HEK293 (cell line): ENCODE data around the gene CCNK.
A peak's percentile ranks its signal among the peaks of the same experiment; 100 is the strongest.

Source experiments
- CTCF ChIA-PET: fragments of 350-600 bp; formaldehyde crosslinking; extraction: SDS; loops from one replicate; lab custom pipeline; 2021; ENCODE audit warnings: antibody characterized with exemption; lab: Yijun Ruan, JAX
- POLR2A ChIA-PET: fragments of 300-600 bp; formaldehyde crosslinking; extraction: SDS; loops from one replicate; lab custom pipeline; 2020; ENCODE audit warnings: antibody characterized with exemption, inconsistent platforms; lab: Yijun Ruan, JAX
- H3K27ac ChIP-seq: fragments of 200-500 bp; sonication (Bioruptor generic); 2 replicates; pipeline ENCODE4 v1.5.1; 2014; ENCODE audit warnings: low read depth, low read length, control low read depth, inconsistent platforms; ENCODE audit errors: extremely low read depth
- H3K36me3 ChIP-seq, 2 experiments: fragments of 200-500 bp in 1 of 2; sonication (Bioruptor generic) in 1 of 2; 1 replicate in 1 of 2; 2 replicates in 1 of 2; pipeline ENCODE4 v1.5.1; 2014 to 2017; ENCODE audit warnings: inconsistent platforms in 2 of 2, low read length in 2 of 2; ENCODE audit not compliant: control insufficient read depth in 2 of 2, insufficient read depth in 1 of 2
- H3K4me1 ChIP-seq: fragments of 200-500 bp; sonication (Bioruptor generic); 2 replicates; pipeline ENCODE4 v1.5.1; 2014; ENCODE audit warnings: mild to moderate bottlenecking, low read length, inconsistent platforms; ENCODE audit not compliant: control insufficient read depth, insufficient read depth
- H3K4me3 ChIP-seq: 2 replicates; pipeline ENCODE4 v1.5.1; 2011; ENCODE audit warnings: low read depth, mild to moderate bottlenecking, control low read depth, low read length, moderate library complexity
- H3K9me3 ChIP-seq: fragments of 200-500 bp; sonication (Bioruptor generic); 2 replicates; pipeline ENCODE4 v1.5.1; 2014; ENCODE audit warnings: low read depth, low read length, inconsistent platforms; ENCODE audit not compliant: control insufficient read depth, insufficient read depth
- KLF1 ChIP-seq: fragments of 450-650 bp; formaldehyde crosslinking; IDR thresholded peaks from 2 replicates; pipeline ENCODE4 v1.5.1; 2016; ENCODE audit warnings: missing biosample characterization, missing genetic modification characterization
- KLF8 ChIP-seq: fragments of 450-650 bp; formaldehyde crosslinking; IDR thresholded peaks from 2 replicates; pipeline ENCODE4 v1.5.1; 2016; ENCODE audit warnings: missing biosample characterization, missing genetic modification characterization
- OSR2 ChIP-seq: fragments of 450-650 bp; formaldehyde crosslinking; IDR thresholded peaks from 2 replicates; pipeline ENCODE4 v1.5.1; 2016; ENCODE audit warnings: missing biosample characterization, missing genetic modification characterization
- SETDB1 ChIP-seq: IDR thresholded peaks from one replicate; pipeline ENCODE4 v1.6.1; 2017; ENCODE audit warnings: mild to moderate bottlenecking, low read length, moderate library complexity, mixed read lengths; ENCODE audit not compliant: insufficient read length
- ZBTB20 ChIP-seq: fragments of 450-650 bp; formaldehyde crosslinking; IDR thresholded peaks from 2 replicates; pipeline ENCODE4 v1.5.1; 2016; ENCODE audit warnings: missing biosample characterization, missing genetic modification characterization
- ZNF174 ChIP-seq: fragments of 450-650 bp; formaldehyde crosslinking; IDR thresholded peaks from 2 replicates; pipeline ENCODE4 v1.5.0; 2017; ENCODE audit warnings: missing biosample characterization, mild to moderate bottlenecking, missing genetic modification characterization
- ZNF175 ChIP-seq: fragments of 450-650 bp; formaldehyde crosslinking; IDR thresholded peaks from 2 replicates; pipeline ENCODE4 v1.5.1; 2016; ENCODE audit warnings: missing biosample characterization, missing genetic modification characterization
- ZNF2 ChIP-seq: fragments of 450-650 bp; formaldehyde crosslinking; IDR thresholded peaks from 2 replicates; pipeline ENCODE4 v1.5.1; 2016; ENCODE audit warnings: missing biosample characterization, missing genetic modification characterization
- ZNF221 ChIP-seq: fragments of 450-650 bp; formaldehyde crosslinking; IDR thresholded peaks from 2 replicates; pipeline ENCODE4 v1.5.1; 2017; ENCODE audit warnings: missing biosample characterization, missing genetic modification characterization, borderline replicate concordance
- ZNF239 ChIP-seq: fragments of 450-650 bp; formaldehyde crosslinking; IDR thresholded peaks from 2 replicates; pipeline ENCODE4 v1.5.1; 2016; ENCODE audit warnings: missing biosample characterization, missing genetic modification characterization
- ZNF292 ChIP-seq: fragments of 450-650 bp; formaldehyde crosslinking; IDR thresholded peaks from 2 replicates; pipeline ENCODE4 v1.5.1; 2016; ENCODE audit warnings: low read depth, missing biosample characterization, missing genetic modification characterization, borderline replicate concordance
- ZNF48 ChIP-seq: fragments of 450-650 bp; formaldehyde crosslinking; IDR thresholded peaks from 2 replicates; pipeline ENCODE4 v1.5.1; 2016; ENCODE audit warnings: missing biosample characterization, missing genetic modification characterization
- ZNF501 ChIP-seq: fragments of 450-650 bp; formaldehyde crosslinking; IDR thresholded peaks from 2 replicates; pipeline ENCODE4 v1.5.1; 2016; ENCODE audit warnings: missing biosample characterization, missing genetic modification characterization
- ZNF558 ChIP-seq: fragments of 450-650 bp; formaldehyde crosslinking; IDR thresholded peaks from 2 replicates; pipeline ENCODE4 v1.5.1; 2016; ENCODE audit warnings: missing biosample characterization, missing genetic modification characterization
- ZNF585B ChIP-seq: fragments of 450-650 bp; formaldehyde crosslinking; IDR thresholded peaks from 2 replicates; pipeline ENCODE4 v1.5.1; 2016; ENCODE audit warnings: missing biosample characterization, missing genetic modification characterization
- ZNF596 ChIP-seq: fragments of 450-650 bp; IDR thresholded peaks from 2 replicates; pipeline ENCODE4 v1.5.0; 2018; ENCODE audit warnings: missing biosample characterization, mild to moderate bottlenecking, missing genetic modification characterization, moderate library complexity
- ZNF792 ChIP-seq: fragments of 450-650 bp; formaldehyde crosslinking; IDR thresholded peaks from 2 replicates; pipeline ENCODE4 v1.5.1; 2016; ENCODE audit warnings: missing biosample characterization, missing genetic modification characterization
- ZSCAN30 ChIP-seq: fragments of 450-650 bp; IDR thresholded peaks from 2 replicates; pipeline ENCODE4 v1.5.1; 2018; ENCODE audit warnings: missing biosample characterization, mild to moderate bottlenecking, missing genetic modification characterization, moderate library complexity
- TF ChIP-seq, protein P1 (sequence below): fragments of 450-650 bp; formaldehyde crosslinking; IDR thresholded peaks from 2 replicates; pipeline ENCODE4 v1.5.1; 2016; ENCODE audit warnings: missing biosample characterization, missing genetic modification characterization
- TF ChIP-seq, protein P2 (sequence below): fragments of 450-650 bp; formaldehyde crosslinking; IDR thresholded peaks from 2 replicates; pipeline ENCODE4 v1.5.1; 2017; ENCODE audit warnings: missing biosample characterization, missing genetic modification characterization
- TF ChIP-seq, protein P3 (sequence below): fragments of 450-650 bp; formaldehyde crosslinking; IDR thresholded peaks from 2 replicates; pipeline ENCODE4 v1.5.0; 2017; ENCODE audit warnings: missing biosample characterization, missing genetic modification characterization, borderline replicate concordance
- TF ChIP-seq, protein P4 (sequence below): fragments of 450-650 bp; formaldehyde crosslinking; IDR thresholded peaks from 2 replicates; pipeline ENCODE4 v1.5.1; 2016; ENCODE audit warnings: missing biosample characterization, missing genetic modification characterization
- TF ChIP-seq, protein P5 (sequence below): fragments of 450-650 bp; formaldehyde crosslinking; IDR thresholded peaks from 2 replicates; pipeline ENCODE4 v1.5.1; 2016; ENCODE audit warnings: missing biosample characterization, missing genetic modification characterization
- TF ChIP-seq, protein P6 (sequence below): fragments of 450-650 bp; formaldehyde crosslinking; IDR thresholded peaks from 2 replicates; pipeline ENCODE4 v1.5.1; 2017; ENCODE audit warnings: missing biosample characterization, missing genetic modification characterization

CCNK gene

DNA sequence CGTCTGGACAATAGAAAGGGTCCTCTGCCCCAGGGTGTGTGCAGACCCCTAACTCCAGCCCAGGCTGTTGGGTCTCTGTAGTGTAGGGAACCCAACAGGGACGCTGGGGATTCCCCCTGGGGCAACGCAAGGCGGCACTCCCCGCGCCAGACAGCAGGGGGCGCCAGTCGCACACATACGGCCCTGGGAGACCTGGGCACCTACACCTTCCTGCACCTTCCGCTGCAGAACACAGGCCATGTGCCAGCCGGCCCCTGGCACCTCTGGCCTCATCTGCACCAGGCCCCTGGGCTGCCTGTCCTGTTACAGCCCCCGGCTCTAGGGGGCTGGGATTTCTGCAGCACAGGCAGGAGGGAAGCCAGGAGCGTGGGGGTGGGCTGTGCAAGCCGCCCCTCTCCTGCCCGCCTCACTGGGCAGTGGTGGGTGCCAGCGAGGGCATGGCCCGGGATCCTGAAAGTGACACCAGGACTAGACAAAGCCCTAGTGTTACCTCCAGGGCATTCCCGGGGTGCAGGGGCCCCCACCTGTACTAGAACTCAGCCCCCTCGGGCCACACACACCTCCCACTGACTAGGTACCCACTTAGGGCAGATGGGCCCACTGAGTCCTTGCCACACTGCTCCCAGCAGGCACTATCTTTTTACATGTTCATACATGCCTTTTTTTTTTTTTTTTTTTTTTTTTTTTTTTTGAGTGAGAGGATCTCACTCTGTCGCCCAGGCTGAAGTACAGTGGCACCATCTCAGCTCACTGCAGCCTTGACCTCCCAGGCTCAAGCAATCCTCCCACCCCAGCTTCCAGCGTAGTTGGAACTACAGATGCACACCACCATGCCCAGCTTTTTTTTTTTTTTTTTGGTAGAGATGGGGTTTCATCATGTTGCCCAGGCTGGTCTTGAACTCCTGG lies 37.5 kb downstream of the CCNK start:
- CTCF ChIA-PET: interaction anchor here (0.5 to 1.8 kb wide), 12 partner anchors 26 to 707 kb away, joined by 3 to 10 read pairs (median 4); no protein-coding TSS in a partner anchor
- peaks cover 0 to 22% of the 10 kb centered on the region in 2 experiments; a peak in 1 of 3 replicates for H3K36me3 ChIP-seq
- TF ChIP-seq KLF1 (tag by site-specific recombination): no peak
- peak; percentile 14; the same call in 1 of the 2 replicates for TF ChIP-seq KLF8 (tag by site-specific recombination)
- TF ChIP-seq ZNF221 (tag by site-specific recombination): no peak
- no peak for TF ChIP-seq ZNF585B
- no peak for TF ChIP-seq ZNF292
- TF ChIP-seq ZNF174 (tag by site-specific recombination): no peak
- no peak for TF ChIP-seq ZNF239 (tag by site-specific recombination)
- no peak for TF ChIP-seq ZNF48 (tag by site-specific recombination)
- TF ChIP-seq OSR2: no peak
- TF ChIP-seq ZNF596 (tag by site-specific recombination): no peak
- TF ChIP-seq ZBTB20 (tag by site-specific recombination): no peak
- peak; percentile 75; the same call in 1 of the 2 replicates for TF ChIP-seq ZSCAN30 (tag by site-specific recombination)
- TF ChIP-seq ZNF2 (tag by site-specific recombination): 0 out of 2 replicates have a peak, but pooled peaks have one; percentile 52
- TF ChIP-seq, protein P1, sequence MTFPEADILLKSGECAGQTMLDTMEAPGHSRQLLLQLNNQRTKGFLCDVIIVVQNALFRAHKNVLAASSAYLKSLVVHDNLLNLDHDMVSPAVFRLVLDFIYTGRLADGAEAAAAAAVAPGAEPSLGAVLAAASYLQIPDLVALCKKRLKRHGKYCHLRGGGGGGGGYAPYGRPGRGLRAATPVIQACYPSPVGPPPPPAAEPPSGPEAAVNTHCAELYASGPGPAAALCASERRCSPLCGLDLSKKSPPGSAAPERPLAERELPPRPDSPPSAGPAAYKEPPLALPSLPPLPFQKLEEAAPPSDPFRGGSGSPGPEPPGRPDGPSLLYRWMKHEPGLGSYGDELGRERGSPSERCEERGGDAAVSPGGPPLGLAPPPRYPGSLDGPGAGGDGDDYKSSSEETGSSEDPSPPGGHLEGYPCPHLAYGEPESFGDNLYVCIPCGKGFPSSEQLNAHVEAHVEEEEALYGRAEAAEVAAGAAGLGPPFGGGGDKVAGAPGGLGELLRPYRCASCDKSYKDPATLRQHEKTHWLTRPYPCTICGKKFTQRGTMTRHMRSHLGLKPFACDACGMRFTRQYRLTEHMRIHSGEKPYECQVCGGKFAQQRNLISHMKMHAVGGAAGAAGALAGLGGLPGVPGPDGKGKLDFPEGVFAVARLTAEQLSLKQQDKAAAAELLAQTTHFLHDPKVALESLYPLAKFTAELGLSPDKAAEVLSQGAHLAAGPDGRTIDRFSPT (tag by site-specific recombination): peak; percentile 95
- no peak for TF ChIP-seq ZNF792 (tag by site-specific recombination)
- TF ChIP-seq ZNF501 (tag by site-specific recombination): 0 out of 2 replicates have a peak, but pooled peaks have one; percentile 19
- TF ChIP-seq, protein P2, sequence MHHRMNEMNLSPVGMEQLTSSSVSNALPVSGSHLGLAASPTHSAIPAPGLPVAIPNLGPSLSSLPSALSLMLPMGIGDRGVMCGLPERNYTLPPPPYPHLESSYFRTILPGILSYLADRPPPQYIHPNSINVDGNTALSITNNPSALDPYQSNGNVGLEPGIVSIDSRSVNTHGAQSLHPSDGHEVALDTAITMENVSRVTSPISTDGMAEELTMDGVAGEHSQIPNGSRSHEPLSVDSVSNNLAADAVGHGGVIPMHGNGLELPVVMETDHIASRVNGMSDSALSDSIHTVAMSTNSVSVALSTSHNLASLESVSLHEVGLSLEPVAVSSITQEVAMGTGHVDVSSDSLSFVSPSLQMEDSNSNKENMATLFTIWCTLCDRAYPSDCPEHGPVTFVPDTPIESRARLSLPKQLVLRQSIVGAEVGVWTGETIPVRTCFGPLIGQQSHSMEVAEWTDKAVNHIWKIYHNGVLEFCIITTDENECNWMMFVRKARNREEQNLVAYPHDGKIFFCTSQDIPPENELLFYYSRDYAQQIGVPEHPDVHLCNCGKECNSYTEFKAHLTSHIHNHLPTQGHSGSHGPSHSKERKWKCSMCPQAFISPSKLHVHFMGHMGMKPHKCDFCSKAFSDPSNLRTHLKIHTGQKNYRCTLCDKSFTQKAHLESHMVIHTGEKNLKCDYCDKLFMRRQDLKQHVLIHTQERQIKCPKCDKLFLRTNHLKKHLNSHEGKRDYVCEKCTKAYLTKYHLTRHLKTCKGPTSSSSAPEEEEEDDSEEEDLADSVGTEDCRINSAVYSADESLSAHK (tag by site-specific recombination): no peak
- TF ChIP-seq ZNF558 (tag by site-specific recombination): no peak
- TF ChIP-seq, protein P3, sequence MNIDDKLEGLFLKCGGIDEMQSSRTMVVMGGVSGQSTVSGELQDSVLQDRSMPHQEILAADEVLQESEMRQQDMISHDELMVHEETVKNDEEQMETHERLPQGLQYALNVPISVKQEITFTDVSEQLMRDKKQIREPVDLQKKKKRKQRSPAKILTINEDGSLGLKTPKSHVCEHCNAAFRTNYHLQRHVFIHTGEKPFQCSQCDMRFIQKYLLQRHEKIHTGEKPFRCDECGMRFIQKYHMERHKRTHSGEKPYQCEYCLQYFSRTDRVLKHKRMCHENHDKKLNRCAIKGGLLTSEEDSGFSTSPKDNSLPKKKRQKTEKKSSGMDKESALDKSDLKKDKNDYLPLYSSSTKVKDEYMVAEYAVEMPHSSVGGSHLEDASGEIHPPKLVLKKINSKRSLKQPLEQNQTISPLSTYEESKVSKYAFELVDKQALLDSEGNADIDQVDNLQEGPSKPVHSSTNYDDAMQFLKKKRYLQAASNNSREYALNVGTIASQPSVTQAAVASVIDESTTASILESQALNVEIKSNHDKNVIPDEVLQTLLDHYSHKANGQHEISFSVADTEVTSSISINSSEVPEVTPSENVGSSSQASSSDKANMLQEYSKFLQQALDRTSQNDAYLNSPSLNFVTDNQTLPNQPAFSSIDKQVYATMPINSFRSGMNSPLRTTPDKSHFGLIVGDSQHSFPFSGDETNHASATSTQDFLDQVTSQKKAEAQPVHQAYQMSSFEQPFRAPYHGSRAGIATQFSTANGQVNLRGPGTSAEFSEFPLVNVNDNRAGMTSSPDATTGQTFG (tag by site-specific recombination): no peak
- TF ChIP-seq, protein P4, sequence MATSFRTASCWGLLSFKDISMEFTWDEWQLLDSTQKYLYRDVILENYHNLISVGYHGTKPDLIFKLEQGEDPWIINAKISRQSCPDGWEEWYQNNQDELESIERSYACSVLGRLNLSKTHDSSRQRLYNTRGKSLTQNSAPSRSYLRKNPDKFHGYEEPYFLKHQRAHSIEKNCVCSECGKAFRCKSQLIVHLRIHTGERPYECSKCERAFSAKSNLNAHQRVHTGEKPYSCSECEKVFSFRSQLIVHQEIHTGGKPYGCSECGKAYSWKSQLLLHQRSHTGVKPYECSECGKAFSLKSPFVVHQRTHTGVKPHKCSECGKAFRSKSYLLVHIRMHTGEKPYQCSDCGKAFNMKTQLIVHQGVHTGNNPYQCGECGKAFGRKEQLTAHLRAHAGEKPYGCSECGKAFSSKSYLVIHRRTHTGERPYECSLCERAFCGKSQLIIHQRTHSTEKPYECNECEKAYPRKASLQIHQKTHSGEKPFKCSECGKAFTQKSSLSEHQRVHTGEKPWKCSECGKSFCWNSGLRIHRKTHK (tag by site-specific recombination): no peak
- TF ChIP-seq, protein P5, sequence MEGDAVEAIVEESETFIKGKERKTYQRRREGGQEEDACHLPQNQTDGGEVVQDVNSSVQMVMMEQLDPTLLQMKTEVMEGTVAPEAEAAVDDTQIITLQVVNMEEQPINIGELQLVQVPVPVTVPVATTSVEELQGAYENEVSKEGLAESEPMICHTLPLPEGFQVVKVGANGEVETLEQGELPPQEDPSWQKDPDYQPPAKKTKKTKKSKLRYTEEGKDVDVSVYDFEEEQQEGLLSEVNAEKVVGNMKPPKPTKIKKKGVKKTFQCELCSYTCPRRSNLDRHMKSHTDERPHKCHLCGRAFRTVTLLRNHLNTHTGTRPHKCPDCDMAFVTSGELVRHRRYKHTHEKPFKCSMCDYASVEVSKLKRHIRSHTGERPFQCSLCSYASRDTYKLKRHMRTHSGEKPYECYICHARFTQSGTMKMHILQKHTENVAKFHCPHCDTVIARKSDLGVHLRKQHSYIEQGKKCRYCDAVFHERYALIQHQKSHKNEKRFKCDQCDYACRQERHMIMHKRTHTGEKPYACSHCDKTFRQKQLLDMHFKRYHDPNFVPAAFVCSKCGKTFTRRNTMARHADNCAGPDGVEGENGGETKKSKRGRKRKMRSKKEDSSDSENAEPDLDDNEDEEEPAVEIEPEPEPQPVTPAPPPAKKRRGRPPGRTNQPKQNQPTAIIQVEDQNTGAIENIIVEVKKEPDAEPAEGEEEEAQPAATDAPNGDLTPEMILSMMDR: peak; percentile 95
- TF ChIP-seq, protein P6, sequence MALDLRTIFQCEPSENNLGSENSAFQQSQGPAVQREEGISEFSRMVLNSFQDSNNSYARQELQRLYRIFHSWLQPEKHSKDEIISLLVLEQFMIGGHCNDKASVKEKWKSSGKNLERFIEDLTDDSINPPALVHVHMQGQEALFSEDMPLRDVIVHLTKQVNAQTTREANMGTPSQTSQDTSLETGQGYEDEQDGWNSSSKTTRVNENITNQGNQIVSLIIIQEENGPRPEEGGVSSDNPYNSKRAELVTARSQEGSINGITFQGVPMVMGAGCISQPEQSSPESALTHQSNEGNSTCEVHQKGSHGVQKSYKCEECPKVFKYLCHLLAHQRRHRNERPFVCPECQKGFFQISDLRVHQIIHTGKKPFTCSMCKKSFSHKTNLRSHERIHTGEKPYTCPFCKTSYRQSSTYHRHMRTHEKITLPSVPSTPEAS (tag by site-specific recombination): no peak
- no peak for TF ChIP-seq SETDB1
- no peak for TF ChIP-seq ZNF175 (tag by site-specific recombination)

More for the DNA sequence above, 37.5 kb downstream of the CCNK start:
- Histone ChIP-seq H3K27ac (no peak overlapping the region), H3K9me3 (no peaks in the 10 kb centered on the region), H3K4me1 (peaks cover 15% of the 10 kb centered on the region), H3K4me3 (no peak overlapping the region)
- POLR2A ChIA-PET: no interaction called here
